Endothelial cell of umbilical vein (primary cell): ENCODE data around the gene FRMPD1. TPM values are rescaled to one million over a fixed set of nuclear protein-coding genes. Genes with fewer than 3 reads are reported as not detected.

ENCODE experiments used
- BruUV-seq: library from RNA; stranded (reverse); fragments of 400-500 nt; replicated peaks from 2 replicates; lab custom pipeline; 2021; lab: Mats Ljungman, UMichigan
- CTCF ChIA-PET: fragments of 300-600, 350-600 bp; sonication (Branson Sonifier 250); formaldehyde crosslinking; loops from one replicate; lab custom pipeline; 2021; ENCODE audit warnings: antibody characterized with exemption, inconsistent platforms; lab: Charles Lee
- POLR2A ChIA-PET: fragments of 300-600, 350-600 bp; sonication (Branson Sonifier 250); formaldehyde crosslinking; loops from one replicate; lab custom pipeline; 2021; ENCODE audit warnings: antibody characterized with exemption, inconsistent platforms; lab: Charles Lee
- DNase-seq: peaks from one replicate; pipeline ENCODE4 v3.0.0-alpha.2; 2011; ENCODE audit warnings: low read depth, low spot score
- FAIRE-seq: peaks from 2 replicates; lab custom pipeline; 2011; peaks lifted over from hg19 to GRCh38; lab: Jason Lieb, UNC
- H2AFZ ChIP-seq: 2 replicates; pipeline ENCODE4 v1.6.0; 2012; ENCODE audit warnings: low read depth, low read length, control low read depth, inconsistent platforms
- H3K27ac ChIP-seq: 2 replicates; pipeline ENCODE4 v1.5.1; 2011; ENCODE audit warnings: low read depth, mild to moderate bottlenecking, control low read depth, low read length, moderate library complexity; ENCODE audit not compliant: insufficient read depth
- H3K27me3 ChIP-seq, 2 experiments: 2 replicates each; pipeline versions ENCODE4 v1.6.0 to v1.6.1; 2011; ENCODE audit warnings: low read length in 2 of 2, mixed read lengths in 1 of 2; ENCODE audit not compliant: control insufficient read depth in 2 of 2, insufficient read depth in 2 of 2
- H3K36me3 ChIP-seq, 2 experiments: 2 replicates in 1 of 2; 3 replicates in 1 of 2; pipeline ENCODE4 v1.5.1; 2011; ENCODE audit warnings: low read length in 2 of 2, mild to moderate bottlenecking in 1 of 2, moderate library complexity in 1 of 2; ENCODE audit not compliant: control insufficient read depth in 2 of 2, insufficient read depth in 2 of 2; ENCODE audit errors: extremely low read depth in 1 of 2
- H3K4me1 ChIP-seq: 3 replicates; pipeline ENCODE4 v1.5.1; 2011; ENCODE audit warnings: mild to moderate bottlenecking, low read length; ENCODE audit not compliant: control insufficient read depth, insufficient read depth; ENCODE audit errors: extremely low read depth
- H3K4me2 ChIP-seq: 2 replicates; pipeline ENCODE4 v1.6.1; 2011; ENCODE audit warnings: low read length, control low read depth, mixed read lengths; ENCODE audit not compliant: insufficient read depth
- H3K4me3 ChIP-seq, 3 experiments: fragments of 200-600 bp in 1 of 3; sonication (generic), shearing (Covaris generic) in 1 of 3; replicated peaks in 1 of 3; 2 replicates each; pipeline ENCODE4 v1.5.1; 2011 to 2016; ENCODE audit warnings: control low read depth in 3 of 3, low read length in 3 of 3, mild to moderate bottlenecking in 2 of 3, inconsistent platforms in 1 of 3, low read depth in 1 of 3, moderate library complexity in 1 of 3; ENCODE audit not compliant: insufficient read depth in 1 of 3
- H3K79me2 ChIP-seq: 2 replicates; pipeline ENCODE4 v1.6.0; 2012; ENCODE audit warnings: low read length, inconsistent platforms; ENCODE audit not compliant: control insufficient read depth, insufficient read depth
- H3K9ac ChIP-seq: replicated peaks from 2 replicates; pipeline ENCODE3; 2011; ENCODE audit warnings: low read length, control low read depth; ENCODE audit not compliant: insufficient read depth; ENCODE audit errors: extremely low read depth
- H3K9me1 ChIP-seq: replicated peaks from 3 replicates; pipeline ENCODE4 v1.6.0; 2011; ENCODE audit warnings: mild to moderate bottlenecking, low read length; ENCODE audit not compliant: control insufficient read depth, insufficient read depth; ENCODE audit errors: extremely low read depth
- H3K9me3 ChIP-seq: replicated peaks from 2 replicates; pipeline ENCODE4 v1.5.1; 2012; ENCODE audit warnings: low read length, inconsistent platforms; ENCODE audit not compliant: control insufficient read depth, insufficient read depth
- H4K20me1 ChIP-seq: replicated peaks from 2 replicates; pipeline ENCODE3; 2011; ENCODE audit warnings: mild to moderate bottlenecking, low read length; ENCODE audit not compliant: control insufficient read depth, insufficient read depth; ENCODE audit errors: extremely low read depth
- EZH2 ChIP-seq: IDR thresholded peaks from 2 replicates; pipeline ENCODE4 v1.6.1; 2012; ENCODE audit warnings: borderline replicate concordance, low read depth, mild to moderate bottlenecking, moderate library complexity, low read length, inconsistent platforms; ENCODE audit not compliant: severe bottlenecking
- FOS ChIP-seq: IDR thresholded peaks from 2 replicates; pipeline ENCODE4 v1.6.1; 2011; ENCODE audit warnings: mild to moderate bottlenecking, low read length, moderate library complexity, borderline replicate concordance; ENCODE audit not compliant: insufficient read depth
- GATA2 ChIP-seq: IDR thresholded peaks from 2 replicates; pipeline ENCODE4 v1.7.0; 2011; ENCODE audit warnings: low read depth, mild to moderate bottlenecking, moderate library complexity, mixed read lengths, low read length; ENCODE audit not compliant: insufficient read length, insufficient read depth
- MYC ChIP-seq: IDR thresholded peaks from one replicate; pipeline ENCODE4 v1.6.1; 2011; ENCODE audit warnings: mild to moderate bottlenecking, low read depth, low read length
- POLR2A ChIP-seq: IDR thresholded peaks from 2 replicates; pipeline ENCODE4 v1.6.1; 2012; ENCODE audit warnings: low read depth, mild to moderate bottlenecking, control low read depth, low read length
- dilution Hi-C: fragments of 300-500 bp; cut with MboI; formaldehyde crosslinking; loops from one replicate; pipeline ENCODE4 v1.15.0; 2019; ENCODE audit warnings: low sequenced_read_pairs; ENCODE audit not compliant: extremely low pct_ligation_motif_present
- intact Hi-C: fragments of 100-400 bp; cut with micrococcal nuclease; formaldehyde crosslinking; loops from one replicate; pipeline ENCODE4 v1.10.0; 2022
- polyA plus RNA-seq, 4 experiments: library from polyadenylated mRNA; depleted of rRNA in 3 of 4; stranded (reverse) in 3 of 4; unstranded in 1 of 4; fragments of >200 nt; gene quantifications; 2 replicates each; pipeline versions ENCODE4 v1.2.1 to v1.2.3, GENCODE V29; 2011 to 2012; ENCODE audit warnings: missing spikeins in 1 of 4
- total RNA-seq: library from RNA; stranded (reverse); gene quantifications from 2 replicates; pipeline ENCODE4 v1.2.3, GENCODE V29; 2021

The FRMPD1 gene
- total and polyA plus RNA-seq, 2 donors (not counting 3 experiments of a cell fraction or from before 2014, with no cell fraction given): not detected

- BruUV-seq: no TSS peak
- dilution Hi-C loops: no loop called here
- no peak for FAIRE-seq
These were observed 76.3 kb downstream of the FRMPD1 start for GRCh38 chr9:37727013-37727412.

GRCh38 chr9:37729499-37729898, 78.7 kb downstream of the FRMPD1 start:
- dilution Hi-C loops: no loop called here
- Histone ChIP-seq H3K9me3 (no peaks in the 10 kb centered on the region), H3K4me1 (no peaks in the 10 kb centered on the region), H3K4me3 (no peak overlapping the region), H3K9ac (no peak overlapping the region), H3K79me2 (no peaks in the 10 kb centered on the region), H3K9me1 (no peaks in the 10 kb centered on the region), H2AFZ (no peak overlapping the region), H3K27me3 (peaks cover 14 to 17% of the 10 kb centered on the region in 2 experiments), H4K20me1 (no peaks in the 10 kb centered on the region), H3K36me3 (no peaks in the 10 kb centered on the region), H3K4me2 (no peak overlapping the region), H3K27ac (no peak overlapping the region)
- no peak for FAIRE-seq
- intact Hi-C loops: loop anchor here (10.0 kb wide), 1 partner anchor 85 kb away; no protein-coding TSS in a partner anchor
- BruUV-seq: no TSS peak
- DNase-seq: no peak
- ChIA-PET POLR2A (no interaction called here), CTCF (interaction anchor here (0.7 to 1.4 kb wide), 2 partner anchors 17 to 92 kb away, joined by 3 to 6 read pairs; no protein-coding TSS in a partner anchor)
- TF ChIP-seq EZH2 (no peak), MYC (no peak)

More at GRCh38 chr9:37727013-37727412, 76.3 kb downstream of the FRMPD1 start:
- Histone ChIP-seq H3K4me1 (no peaks in the 10 kb centered on the region), H3K36me3 (no peaks in the 10 kb centered on the region), H3K9ac (no peak overlapping the region), H3K27ac (no peak overlapping the region), H3K27me3 (peaks cover 4 to 14% of the 10 kb centered on the region in 2 experiments), H2AFZ (no peak overlapping the region), H3K79me2 (no peaks in the 10 kb centered on the region), H4K20me1 (no peaks in the 10 kb centered on the region), H3K4me3 (no peak overlapping the region), H3K4me2 (no peak overlapping the region), H3K9me3 (no peaks in the 10 kb centered on the region), H3K9me1 (no peaks in the 10 kb centered on the region)
- POLR2A ChIA-PET: no interaction called here
- TF ChIP-seq POLR2A: no peak
- TF ChIP-seq GATA2: no peak
- TF ChIP-seq FOS: no peak
- no peak for DNase-seq
- CTCF ChIA-PET: no interaction called here
- intact Hi-C loops: loop anchor here (10.0 kb wide), 1 partner anchor 82 kb away; no protein-coding TSS in a partner anchor
